K562 (cell line): ENCODE measurements around the gene ADAM22. TPM values are rescaled to one million over a fixed set of nuclear protein-coding genes. Genes with fewer than 3 reads are reported as not detected.
A peak's percentile ranks its signal among the peaks of the same experiment; 100 is the strongest.

Source experiments
- BCOR ChIP-seq: fragments of 450-650 bp; IDR thresholded peaks from 2 replicates; pipeline ENCODE4 v1.6.1; 2016
- CBFA2T2 ChIP-seq: fragments of 450-650 bp; conservative IDR thresholded peaks from 2 replicates; pipeline ENCODE4 v1.6.1; 2017; ENCODE audit warnings: mild to moderate bottlenecking
- ETS2 ChIP-seq: IDR thresholded peaks from 2 replicates; pipeline ENCODE4 v1.6.1; 2016; ENCODE audit warnings: borderline replicate concordance, missing genetic modification characterization, mild to moderate bottlenecking, moderate library complexity, missing compliant biosample characterization; ENCODE audit not compliant: poor library complexity, severe bottlenecking
- GABPB2 ChIP-seq: fragments of 250-450 bp; sonication (Bioruptor Pico); conservative IDR thresholded peaks from 2 replicates; pipeline ENCODE4 v1.5.1; 2021; ENCODE audit warnings: mild to moderate bottlenecking
- HEY1 ChIP-seq: fragments of 250-450 bp; sonication (Bioruptor Pico); IDR thresholded peaks from 2 replicates; pipeline ENCODE4 v1.5.0; 2020; ENCODE audit warnings: mild to moderate bottlenecking, moderate library complexity, borderline replicate concordance
- MTA1 ChIP-seq: fragments of 450-650 bp; IDR thresholded peaks from 2 replicates; pipeline ENCODE4 v1.6.1; 2017; ENCODE audit warnings: borderline replicate concordance
- PCBP2 ChIP-seq: fragments of 200-400 bp; formaldehyde crosslinking; IDR thresholded peaks from 2 replicates; pipeline ENCODE4 v1.6.1; 2018; ENCODE audit warnings: low read length, low read depth, mild to moderate bottlenecking, moderate library complexity; ENCODE audit not compliant: poor library complexity, severe bottlenecking
- XRCC3 ChIP-seq: fragments of 450-650 bp; IDR thresholded peaks from 2 replicates; pipeline ENCODE4 v1.6.1; 2017; ENCODE audit warnings: mild to moderate bottlenecking, moderate library complexity
- ZNF384 ChIP-seq: IDR thresholded peaks from 2 replicates; pipeline ENCODE4 v1.6.1; 2012; ENCODE audit warnings: low read depth, low read length, improper control_type of control experiment
- ZNF431 ChIP-seq: sonication (generic); formaldehyde crosslinking; IDR thresholded peaks from 2 replicates; pipeline ENCODE4 v1.8.0; 2022; ENCODE audit warnings: mild to moderate bottlenecking, missing genetic modification reagents
- polyA plus RNA-seq, 8 experiments: library from polyadenylated mRNA; depleted of rRNA in 4 of 8; stranded (reverse) in 5 of 8; unstranded in 3 of 8; fragments of >200 nt; fragmentation: Nextera tagmentation in 2 of 8; fragmentation: Illumina TruSeq in 1 of 8; extraction: Ambion mirVana in 2 of 8; extraction: Trizol in 1 of 8; gene quantifications; 2 replicates each; pipeline versions ENCODE4 v1.2.1 to v1.2.3, GENCODE V29; 2011 to 2014; ENCODE audit warnings: inconsistent platforms in 1 of 8, missing spikeins in 1 of 8
- total RNA-seq, 7 experiments: library from RNA; depleted of rRNA in 6 of 7; stranded (reverse); fragments of >200 nt in 6 of 7; fragmentation: Illumina TruSeq in 2 of 7; extraction: Trizol in 2 of 7; gene quantifications; 2 replicates each; pipeline versions ENCODE4 v1.2.1 to v1.2.3, GENCODE V29; 2011 to 2021; ENCODE audit warnings: low replicate concordance in 1 of 7
- TF ChIP-seq, protein P1 (sequence below), 2 experiments: fragments of 450-650 bp in 1 of 2; sonication (generic) in 1 of 2; formaldehyde crosslinking in 1 of 2; IDR thresholded peaks; 2 replicates each; pipeline versions ENCODE4 v1.7.1 to v1.9.0; 2016 to 2022; ENCODE audit warnings: inconsistent platforms in 1 of 2, mild to moderate bottlenecking in 1 of 2, missing genetic modification reagents in 1 of 2
- TF ChIP-seq, protein P2 (sequence below): IDR thresholded peaks from 3 replicates; pipeline ENCODE4 v1.6.1; 2011; ENCODE audit warnings: borderline replicate concordance, mild to moderate bottlenecking; ENCODE audit not compliant: insufficient read length, insufficient read depth
- TF ChIP-seq, protein P3 (sequence below), 2 experiments: fragments of 450-650 bp in 1 of 2; sonication (generic) in 1 of 2; formaldehyde crosslinking in 1 of 2; IDR thresholded peaks in 1 of 2; conservative IDR thresholded peaks in 1 of 2; 2 replicates each; pipeline versions ENCODE4 v1.6.1 to v1.8.1; 2016 to 2023; ENCODE audit warnings: mild to moderate bottlenecking in 2 of 2, moderate library complexity in 2 of 2, inconsistent platforms in 1 of 2, missing genetic modification reagents in 1 of 2
- TF ChIP-seq, protein P4 (sequence below): fragments of 450-650 bp; IDR thresholded peaks from 2 replicates; pipeline ENCODE4 v1.6.1; 2018; ENCODE audit warnings: mild to moderate bottlenecking, low read depth; ENCODE audit not compliant: partially characterized antibody

ADAM22 gene
- total and polyA plus RNA-seq, 9 of the 15 experiments (the other 6 are each of a cell fraction or from before 2014, with no cell fraction given): 0.01 to 0.58 (median 0.18) TPM

DNA sequence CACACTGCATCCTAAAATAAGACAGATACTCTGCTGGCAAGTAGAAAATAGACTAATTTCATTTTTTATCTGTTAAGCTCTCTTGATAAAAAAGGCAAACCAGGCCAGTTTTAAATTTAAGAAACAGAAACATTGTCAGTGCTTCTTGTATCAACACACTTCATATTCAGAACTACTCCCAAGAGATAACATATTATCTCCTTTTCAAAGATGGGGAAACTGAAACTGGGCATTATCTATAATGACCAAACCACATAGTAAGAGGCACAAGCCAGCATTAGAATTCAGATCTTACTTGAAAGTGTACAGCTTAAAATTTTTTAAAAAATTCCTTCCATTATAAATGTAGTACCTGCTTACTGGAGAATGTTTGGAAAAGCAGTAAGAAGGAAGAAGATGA, 271.1 kb downstream of the ADAM22 start (continued):
- TF ChIP-seq, protein P1, sequence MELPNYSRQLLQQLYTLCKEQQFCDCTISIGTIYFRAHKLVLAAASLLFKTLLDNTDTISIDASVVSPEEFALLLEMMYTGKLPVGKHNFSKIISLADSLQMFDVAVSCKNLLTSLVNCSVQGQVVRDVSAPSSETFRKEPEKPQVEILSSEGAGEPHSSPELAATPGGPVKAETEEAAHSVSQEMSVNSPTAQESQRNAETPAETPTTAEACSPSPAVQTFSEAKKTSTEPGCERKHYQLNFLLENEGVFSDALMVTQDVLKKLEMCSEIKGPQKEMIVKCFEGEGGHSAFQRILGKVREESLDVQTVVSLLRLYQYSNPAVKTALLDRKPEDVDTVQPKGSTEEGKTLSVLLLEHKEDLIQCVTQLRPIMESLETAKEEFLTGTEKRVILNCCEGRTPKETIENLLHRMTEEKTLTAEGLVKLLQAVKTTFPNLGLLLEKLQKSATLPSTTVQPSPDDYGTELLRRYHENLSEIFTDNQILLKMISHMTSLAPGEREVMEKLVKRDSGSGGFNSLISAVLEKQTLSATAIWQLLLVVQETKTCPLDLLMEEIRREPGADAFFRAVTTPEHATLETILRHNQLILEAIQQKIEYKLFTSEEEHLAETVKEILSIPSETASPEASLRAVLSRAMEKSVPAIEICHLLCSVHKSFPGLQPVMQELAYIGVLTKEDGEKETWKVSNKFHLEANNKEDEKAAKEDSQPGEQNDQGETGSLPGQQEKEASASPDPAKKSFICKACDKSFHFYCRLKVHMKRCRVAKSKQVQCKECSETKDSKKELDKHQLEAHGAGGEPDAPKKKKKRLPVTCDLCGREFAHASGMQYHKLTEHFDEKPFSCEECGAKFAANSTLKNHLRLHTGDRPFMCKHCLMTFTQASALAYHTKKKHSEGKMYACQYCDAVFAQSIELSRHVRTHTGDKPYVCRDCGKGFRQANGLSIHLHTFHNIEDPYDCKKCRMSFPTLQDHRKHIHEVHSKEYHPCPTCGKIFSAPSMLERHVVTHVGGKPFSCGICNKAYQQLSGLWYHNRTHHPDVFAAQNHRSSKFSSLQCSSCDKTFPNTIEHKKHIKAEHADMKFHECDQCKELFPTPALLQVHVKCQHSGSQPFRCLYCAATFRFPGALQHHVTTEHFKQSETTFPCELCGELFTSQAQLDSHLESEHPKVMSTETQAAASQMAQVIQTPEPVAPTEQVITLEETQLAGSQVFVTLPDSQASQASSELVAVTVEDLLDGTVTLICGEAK (IDR thresholded peaks at IDR 0.05): no peak
- TF ChIP-seq, protein P1 (CRISPR knock-in tag; IDR thresholded peaks at IDR 0.05): no peak
- TF ChIP-seq PCBP2: no peak
- no peak for TF ChIP-seq XRCC3
- TF ChIP-seq, protein P2, sequence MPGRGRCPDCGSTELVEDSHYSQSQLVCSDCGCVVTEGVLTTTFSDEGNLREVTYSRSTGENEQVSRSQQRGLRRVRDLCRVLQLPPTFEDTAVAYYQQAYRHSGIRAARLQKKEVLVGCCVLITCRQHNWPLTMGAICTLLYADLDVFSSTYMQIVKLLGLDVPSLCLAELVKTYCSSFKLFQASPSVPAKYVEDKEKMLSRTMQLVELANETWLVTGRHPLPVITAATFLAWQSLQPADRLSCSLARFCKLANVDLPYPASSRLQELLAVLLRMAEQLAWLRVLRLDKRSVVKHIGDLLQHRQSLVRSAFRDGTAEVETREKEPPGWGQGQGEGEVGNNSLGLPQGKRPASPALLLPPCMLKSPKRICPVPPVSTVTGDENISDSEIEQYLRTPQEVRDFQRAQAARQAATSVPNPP: no peak
- no peak for TF ChIP-seq ZNF431 (CRISPR knock-in tag)
- no peak for TF ChIP-seq BCOR
- TF ChIP-seq MTA1: no peak
- TF ChIP-seq CBFA2T2: peak; percentile 77
- TF ChIP-seq, protein P3, sequence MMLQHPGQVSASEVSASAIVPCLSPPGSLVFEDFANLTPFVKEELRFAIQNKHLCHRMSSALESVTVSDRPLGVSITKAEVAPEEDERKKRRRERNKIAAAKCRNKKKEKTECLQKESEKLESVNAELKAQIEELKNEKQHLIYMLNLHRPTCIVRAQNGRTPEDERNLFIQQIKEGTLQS (IDR thresholded peaks at IDR 0.05): no peak
- TF ChIP-seq, protein P3 (CRISPR knock-in tag; conservative IDR thresholded peaks at IDR 0.05): no peak
- TF ChIP-seq, protein P4, sequence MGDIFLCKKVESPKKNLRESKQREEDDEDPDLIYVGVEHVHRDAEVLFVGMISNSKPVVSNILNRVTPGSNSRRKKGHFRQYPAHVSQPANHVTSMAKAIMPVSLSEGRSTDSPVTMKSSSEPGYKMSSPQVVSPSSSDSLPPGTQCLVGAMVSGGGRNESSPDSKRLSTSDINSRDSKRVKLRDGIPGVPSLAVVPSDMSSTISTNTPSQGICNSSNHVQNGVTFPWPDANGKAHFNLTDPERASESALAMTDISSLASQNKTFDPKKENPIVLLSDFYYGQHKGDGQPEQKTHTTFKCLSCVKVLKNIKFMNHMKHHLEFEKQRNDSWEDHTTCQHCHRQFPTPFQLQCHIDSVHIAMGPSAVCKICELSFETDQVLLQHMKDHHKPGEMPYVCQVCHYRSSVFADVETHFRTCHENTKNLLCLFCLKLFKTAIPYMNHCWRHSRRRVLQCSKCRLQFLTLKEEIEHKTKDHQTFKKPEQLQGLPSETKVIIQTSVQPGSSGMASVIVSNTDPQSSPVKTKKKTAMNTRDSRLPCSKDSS: no peak
- TF ChIP-seq ETS2 (tag): no peak
- TF ChIP-seq GABPB2 (CRISPR knock-in tag): no peak
- TF ChIP-seq ZNF384: no peak
- no peak for TF ChIP-seq HEY1 (CRISPR knock-in tag)
